Skin of body (tissue), 2 donors: ENCODE results near the gene MCU. TPM values are rescaled to one million over a fixed set of nuclear protein-coding genes. Genes with fewer than 3 reads are reported as not detected.
"Not testable (repeated sequence)": the region's sequence is repeated elsewhere in the genome, so short reads cannot be mapped to it uniquely, and the experiment has no call there.

Experiments
- DNase-seq: peaks from one replicate; lab custom pipeline; 2025; lab: John Stamatoyannopoulos, UW
- total RNA-seq: library from RNA; depleted of rRNA; stranded (reverse); fragments of >200 nt; gene quantifications from one replicate; pipeline ENCODE4 v1.2.3, GENCODE V29; 2014

The MCU gene, protein sequence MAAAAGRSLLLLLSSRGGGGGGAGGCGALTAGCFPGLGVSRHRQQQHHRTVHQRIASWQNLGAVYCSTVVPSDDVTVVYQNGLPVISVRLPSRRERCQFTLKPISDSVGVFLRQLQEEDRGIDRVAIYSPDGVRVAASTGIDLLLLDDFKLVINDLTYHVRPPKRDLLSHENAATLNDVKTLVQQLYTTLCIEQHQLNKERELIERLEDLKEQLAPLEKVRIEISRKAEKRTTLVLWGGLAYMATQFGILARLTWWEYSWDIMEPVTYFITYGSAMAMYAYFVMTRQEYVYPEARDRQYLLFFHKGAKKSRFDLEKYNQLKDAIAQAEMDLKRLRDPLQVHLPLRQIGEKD
- 31.2 TPM for total RNA-seq

DNA sequence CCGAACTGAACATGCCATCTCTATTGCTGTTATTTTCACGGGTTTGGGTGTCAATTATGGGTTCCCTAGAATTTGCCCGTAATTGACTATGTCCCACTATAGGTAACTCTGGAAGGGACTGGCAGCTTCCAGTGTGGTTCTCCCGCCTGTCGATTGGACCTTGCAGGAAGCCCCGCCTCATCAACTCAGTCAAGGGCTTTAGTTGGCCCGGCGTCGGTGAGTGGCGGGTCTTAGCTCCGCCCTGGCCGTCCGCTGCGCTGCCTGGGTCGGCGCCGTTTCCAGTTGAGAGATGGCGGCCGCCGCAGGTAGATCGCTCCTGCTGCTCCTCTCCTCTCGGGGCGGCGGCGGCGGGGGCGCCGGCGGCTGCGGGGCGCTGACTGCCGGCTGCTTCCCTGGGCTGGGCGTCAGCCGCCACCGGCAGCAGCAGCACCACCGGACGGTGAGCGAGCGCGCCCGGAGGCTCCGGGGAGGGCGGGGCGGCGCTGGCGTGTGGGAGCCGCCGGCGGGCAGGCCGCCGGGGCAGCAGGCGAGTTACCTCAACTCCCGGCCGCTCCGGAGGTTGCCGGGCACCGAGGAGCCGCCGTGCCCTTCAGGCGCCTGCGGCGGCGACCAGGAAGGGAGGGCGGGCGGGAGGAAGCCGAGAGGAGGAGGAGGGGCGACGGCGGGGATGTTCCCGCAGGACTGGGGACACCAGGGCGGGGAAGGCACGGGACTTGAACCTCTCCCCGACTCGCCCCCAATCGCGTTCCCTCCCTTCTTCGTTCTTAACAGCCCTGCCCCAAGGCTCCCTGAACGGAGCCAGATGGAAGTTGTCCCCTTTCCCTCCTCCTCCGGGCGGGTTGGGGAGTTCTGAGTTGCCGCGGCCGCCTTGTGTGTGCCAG lies at the start of gene MCU:
Gene MCU (plus strand): TSS at position 281 of the 881 bp plus-strand sequence. CDS start 9 bp downstream, at position 290.
- DNase-seq, result peak; percentile 92

DNA sequence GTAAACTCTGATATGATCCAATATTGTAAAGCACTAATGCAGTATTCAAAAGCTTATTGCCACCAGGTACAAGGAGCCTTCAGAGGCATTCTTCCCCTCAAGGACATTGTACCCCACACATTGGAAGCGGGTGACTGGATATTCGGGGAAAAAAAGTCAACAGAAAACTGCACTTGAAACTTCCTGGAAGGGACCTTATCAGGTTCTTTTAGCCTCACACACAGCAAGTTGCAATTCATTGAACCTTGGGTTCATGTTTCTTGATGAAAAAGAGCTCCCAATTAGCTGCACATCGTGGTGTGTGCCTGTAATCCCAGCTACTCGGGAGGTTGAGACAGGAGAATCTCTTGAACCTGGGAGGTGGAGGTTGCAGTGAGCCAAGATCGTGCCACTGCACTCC lies 49.6 kb upstream of the MCU start:
- no peak for DNase-seq

DNA sequence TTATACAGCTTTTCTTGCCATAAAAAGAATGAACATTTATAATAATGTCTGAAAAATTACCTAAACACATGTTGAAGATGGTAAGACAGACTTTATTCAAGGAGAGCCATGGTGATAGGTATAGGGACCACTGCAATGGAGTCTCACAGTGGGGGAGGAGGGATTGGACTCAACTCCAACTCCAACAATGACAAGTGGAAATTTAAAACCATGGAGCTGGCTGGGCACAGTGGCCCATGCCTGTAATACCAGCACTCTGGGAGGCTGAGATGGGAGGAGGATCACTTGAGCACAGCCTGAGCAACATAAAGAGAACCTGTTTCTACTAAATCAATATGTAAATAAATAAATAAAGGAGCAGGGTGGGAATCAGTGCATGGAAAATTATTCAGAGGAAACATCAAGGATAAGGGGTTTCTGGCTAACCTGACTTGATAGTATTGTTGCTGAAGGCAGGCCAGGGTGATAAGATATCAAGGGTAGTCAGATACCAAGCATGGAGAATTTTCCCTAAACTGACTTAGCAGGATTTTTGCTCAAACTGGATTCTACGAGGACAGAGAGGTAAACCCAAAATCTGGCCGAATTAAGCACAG lies 46.6 kb upstream of the MCU start:
- DNase-seq, result no peak

DNA sequence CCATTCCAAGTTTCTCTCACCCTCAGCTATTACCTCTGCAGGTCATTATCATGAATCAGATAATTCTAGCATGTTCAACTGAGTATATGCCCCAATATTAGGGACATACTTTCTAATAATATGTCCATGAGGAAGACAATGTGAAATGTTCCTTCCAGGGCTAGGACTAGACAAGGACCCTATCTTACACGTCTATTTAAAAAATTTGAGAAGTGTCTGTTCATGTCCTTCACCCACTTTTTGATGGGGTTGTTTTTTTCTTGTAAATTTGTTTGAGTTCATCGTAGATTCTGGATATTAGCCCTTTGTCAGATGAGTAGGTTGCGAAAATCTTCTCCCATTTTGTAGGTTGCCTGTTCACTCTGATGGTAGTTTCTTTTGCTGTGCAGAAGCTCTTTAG lies 45.0 kb upstream of the MCU start:
- DNase-seq, result not testable (repeated sequence)

DNA sequence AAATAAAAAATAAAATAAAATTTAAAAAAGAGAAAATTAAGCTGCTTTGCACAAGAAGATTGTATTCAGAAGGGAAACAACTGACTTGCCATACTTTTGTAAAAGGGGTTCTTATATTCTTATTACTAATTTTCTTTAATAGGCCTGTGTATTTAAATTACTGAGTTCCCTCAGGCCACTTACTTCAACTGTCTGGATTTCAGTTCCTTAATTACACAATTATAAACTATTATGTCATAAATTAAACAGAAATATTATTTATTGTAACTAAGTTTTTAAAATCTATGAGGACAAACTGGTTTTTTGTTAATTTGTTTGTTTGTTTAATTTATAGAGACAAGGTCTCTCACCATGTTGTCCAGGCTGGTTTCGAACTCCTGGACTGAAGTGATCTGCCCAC lies 43.6 kb upstream of the MCU start:
- DNase-seq, result no peak

DNA sequence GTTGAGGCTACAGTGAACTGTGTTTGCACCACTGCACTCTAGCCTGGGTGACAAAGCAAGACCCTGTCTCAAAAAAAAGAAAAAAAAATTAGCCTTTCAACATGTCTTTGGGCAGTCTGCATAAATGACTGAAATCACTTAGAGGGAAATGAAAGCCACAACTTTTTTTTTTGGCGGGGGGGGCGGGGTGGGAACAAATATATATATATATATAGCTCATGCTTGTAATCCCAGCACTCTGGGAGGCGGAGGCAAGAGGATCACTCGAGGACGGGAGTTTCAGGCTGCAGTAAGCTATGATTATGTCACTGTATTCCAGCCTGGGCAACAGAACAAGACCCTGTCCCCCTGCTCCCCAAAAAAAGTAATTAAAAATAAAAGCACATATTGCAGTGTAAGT lies 42.7 kb upstream of the MCU start:
- DNase-seq, result no peak

DNA sequence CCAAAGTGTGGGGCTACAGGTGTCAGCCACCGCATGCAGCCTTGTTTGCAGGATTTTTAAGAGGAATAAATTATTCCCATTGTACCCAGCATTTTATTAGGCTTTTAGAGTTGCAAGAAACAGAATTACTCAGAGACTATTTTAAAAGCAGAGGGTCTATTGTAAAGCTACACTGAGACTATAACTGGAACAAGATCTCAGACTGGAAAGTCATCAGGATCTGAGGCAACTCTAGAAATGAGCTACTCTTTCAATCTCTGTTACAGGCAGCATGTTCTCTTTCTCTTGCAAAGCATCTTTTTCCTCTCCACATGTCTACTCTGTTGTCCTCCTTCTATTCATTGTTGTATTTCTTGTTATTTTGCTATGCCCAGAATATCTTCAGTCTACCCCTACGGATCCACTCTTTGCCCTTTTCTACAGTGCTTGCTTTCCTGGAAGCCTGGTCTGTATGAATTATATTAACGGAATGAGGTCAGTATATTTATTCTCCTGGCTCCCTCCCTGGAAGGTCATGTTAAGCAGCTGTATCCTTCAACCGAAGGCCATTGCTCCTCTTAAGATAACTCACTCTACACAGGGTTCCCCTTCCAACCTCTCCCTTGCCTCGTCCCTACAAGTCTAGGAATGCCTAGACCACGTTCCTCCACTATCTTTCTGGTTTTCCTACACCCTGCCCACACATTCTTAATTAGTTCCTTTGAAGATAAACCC lies 38.4 kb upstream of the MCU start:
- no peak for DNase-seq

DNA sequence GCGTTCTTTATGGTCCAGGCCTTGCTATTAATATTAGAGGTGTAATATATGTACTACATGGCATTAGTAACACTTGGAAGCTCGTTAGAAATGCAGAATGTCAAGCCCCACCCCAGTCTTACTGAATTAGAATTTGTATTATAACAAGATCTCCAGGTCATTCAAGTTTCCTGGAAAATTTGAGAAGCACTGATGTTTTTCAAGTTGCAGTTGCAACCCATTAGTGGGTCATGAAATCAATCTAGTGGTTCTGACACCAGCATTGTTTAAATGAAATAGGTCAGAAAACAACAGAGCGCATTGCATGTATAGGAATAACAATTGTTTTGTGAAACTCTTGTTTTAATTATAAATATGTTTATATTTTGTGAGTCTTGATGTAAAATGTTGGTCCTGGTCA lies 37.2 kb upstream of the MCU start:
- DNase-seq, result no peak

DNA sequence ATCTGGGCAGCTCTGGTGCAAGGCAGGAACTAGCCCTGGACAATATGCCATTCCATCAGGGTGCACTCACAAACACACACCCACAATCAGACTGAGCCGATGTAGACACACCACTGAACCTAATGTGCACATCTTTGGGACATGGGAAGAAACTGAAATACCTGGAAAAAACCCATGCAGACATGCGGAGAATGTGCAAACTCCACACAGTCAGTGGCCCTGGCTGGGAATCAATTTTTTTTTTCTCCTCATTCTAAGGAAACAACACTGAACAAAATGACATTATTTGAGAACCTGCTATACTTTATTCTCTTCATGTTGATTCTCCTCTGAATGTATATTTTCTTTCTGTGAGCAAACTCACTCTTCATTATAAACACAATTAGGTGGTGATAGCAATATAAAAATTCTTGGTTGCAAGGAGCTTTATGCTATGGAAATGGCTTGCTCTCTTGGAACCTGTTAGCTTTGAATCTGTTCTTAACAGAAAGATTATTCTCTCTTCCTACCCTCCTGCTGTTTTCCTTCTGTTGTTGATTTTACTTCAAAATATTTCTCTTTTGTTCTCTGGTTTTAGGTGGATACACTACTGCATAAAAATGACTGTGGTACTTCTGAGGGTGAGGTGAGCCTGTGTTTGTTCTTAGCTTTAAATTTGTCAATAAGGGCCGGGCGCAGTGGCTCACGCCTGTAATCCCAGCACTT lies 33.1 kb upstream of the MCU start:
- no peak for DNase-seq

DNA sequence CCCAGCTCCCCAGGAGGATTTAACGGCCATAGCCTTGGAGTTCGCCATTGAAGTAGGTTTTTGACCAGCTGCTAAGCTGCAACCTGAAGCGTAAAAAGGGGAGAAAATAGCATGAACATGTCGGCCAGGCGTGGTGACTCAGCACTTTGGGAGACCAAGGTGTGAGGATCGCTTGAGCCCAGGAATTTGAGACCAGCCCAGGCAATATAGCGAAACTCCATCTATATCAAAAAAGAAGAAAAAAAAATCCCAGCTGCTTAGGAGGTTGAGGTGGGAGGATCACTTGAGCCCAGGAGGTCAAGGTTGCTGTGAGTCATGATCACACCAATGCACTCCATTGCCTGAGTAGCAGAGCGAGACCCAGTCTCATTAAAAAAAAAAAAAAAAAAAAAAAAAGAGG lies 32.2 kb upstream of the MCU start:
- DNase-seq, result no peak

DNA sequence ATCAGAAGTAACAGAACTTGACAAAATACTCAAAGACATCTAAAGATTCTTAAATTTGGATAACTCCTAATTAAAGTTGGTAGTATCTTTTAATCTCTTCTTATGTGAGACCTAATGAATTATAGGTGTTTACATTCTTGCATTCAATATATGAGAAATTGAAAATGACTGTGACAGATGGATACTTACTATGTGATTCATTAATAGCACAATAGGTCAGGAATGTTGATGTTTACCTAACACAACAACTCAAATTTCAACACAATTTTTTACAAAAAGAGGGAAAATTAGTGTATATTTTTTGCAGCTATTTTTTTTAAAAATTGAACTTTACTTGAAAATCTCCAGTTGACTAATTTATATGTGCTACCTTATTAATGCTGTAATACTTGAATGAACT lies 31.7 kb upstream of the MCU start:
- no peak for DNase-seq

DNA sequence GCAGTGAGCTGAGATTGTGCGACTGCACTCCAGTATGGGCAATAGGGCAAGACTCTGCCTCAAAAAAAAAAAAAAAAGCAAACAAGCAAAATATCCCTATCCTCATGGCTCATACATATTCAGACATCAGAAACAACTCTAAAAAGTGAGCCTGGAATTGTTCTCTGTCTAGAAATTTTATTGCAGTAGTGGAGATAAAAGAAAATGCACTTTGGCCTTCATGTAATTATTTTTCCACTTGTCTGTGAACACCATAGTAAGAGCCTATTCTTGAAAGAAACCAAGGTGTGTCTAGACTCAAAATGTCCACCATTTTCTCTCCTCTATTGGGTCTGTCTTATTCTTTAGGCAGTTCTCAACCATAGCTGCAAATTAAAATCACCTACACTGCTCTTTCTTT lies 30.5 kb upstream of the MCU start:
- no peak for DNase-seq

DNA sequence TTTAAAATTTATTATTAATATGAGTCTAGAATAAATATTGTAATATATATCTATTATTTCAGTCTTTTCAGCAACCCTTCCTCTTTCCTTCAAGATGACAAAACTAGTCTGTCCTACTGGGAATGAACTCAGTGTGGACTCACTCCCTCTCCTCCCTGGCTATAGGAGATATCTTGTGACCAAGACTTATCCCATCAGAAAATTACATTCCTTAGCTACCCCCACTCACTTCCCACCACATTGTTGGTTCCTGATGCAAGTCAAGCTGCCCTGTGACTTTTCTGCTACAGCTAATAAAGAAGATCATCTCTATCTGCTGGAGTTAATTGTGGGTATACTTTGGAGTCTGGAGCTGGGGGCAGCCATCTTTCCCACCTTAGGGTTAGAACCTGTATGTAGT lies 28.0 kb upstream of the MCU start:
- no peak for DNase-seq

DNA sequence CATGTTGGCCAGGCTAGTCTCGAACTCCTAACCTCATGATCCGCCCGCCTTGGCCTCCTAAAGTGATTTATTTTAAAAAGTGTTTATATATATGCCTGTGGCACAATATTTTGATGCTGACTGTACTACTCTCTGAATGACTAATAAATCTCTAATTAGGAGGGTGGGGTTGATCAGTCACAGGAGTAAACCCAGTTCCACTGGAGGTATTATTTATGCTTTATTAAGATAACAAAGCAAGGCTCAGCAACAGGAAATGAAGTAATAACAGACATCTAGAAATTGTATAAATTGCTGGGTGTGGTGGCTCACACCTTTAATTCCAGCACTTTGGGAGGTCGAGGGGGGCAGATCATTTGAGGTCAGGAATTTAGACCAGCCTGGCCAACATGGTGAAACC lies 26.0 kb upstream of the MCU start:
- no peak for DNase-seq

DNA sequence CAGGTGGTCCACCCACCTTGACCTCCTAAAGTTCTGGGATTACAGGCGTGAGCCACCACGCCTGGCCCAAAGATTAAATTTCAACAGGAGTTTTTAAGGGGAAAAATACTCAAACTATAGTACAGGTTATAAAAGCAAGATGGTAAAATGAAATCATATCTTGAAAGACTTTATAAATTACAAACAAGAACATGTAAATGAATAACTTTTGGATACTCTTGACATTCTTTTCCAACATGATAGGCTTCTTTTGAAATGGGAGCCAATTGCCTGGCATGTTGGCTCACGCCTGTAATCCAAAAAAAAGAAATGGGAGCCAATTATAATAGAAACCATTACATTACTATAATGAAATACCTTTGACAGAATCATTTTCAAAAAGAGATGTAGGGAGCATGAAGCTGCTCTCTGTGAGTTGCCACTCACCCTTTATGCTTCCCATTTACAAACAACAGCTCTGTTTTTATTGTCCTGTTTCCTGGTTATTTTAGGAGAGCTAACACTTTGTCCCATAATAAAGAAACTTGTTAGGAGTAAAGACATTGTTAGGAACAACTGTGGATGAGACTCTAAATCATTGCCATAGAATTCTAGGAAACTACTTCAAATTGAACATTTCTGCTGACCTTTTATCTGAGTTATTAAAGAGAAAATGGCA lies 24.6 kb upstream of the MCU start:
- no peak for DNase-seq

DNA sequence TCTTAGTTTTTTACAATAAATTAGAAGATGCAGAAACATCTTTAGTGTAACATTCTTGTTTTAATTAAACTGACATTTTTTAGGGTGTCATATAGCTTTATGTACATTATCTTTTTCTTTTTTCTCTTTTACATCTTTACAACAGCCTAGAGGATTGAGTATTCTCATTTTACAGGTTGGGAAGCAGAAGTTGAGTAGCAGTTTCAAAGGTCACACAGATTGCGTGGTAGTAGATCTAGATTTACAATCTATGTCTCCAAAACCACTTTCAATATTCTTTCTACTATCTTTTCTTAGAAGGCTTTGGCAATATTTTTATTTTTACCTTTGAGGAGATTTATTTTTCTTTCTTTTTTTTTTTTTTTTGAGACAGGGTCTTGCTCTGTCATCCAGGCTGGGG lies 18.7 kb upstream of the MCU start:
- DNase-seq, result no peak

DNA sequence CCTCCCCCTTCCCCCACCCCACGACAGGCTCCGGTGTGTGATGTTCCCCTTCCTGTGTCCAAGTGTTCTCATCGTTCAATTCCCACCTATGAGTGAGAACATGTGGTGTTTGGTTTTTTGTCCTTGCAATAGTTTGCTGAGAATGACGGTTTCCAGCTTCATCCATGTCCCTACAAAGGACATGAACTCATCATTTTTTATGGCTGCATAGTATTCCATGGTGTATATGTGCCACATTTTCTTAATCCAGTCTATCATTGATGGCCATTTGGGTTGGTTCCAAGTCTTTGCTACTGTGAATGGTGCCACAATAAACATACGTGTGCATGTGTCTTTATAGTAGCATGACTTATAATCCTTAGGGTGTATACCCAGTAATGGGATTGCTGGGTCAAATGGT lies 17.8 kb upstream of the MCU start:
- not testable (repeated sequence) for DNase-seq

DNA sequence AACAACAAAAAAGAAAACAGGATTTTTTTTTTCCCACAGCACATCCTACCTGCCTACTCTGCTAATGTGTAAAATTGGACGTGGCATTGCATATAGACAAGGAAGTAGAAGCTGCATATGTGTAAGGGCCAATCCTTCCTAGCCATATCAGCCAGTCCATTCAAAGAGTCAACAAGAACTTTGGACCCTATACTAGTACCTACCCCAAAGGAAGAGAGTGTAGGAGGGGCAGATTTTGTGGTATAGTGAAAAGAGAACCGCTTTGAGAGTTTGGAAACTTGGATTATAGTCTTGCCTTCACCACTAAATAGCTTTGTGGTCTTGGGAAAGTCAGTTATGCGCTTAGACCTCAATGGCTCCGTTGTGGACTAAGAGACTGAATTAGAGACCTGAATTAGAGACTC lies 12.1 kb upstream of the MCU start:
- DNase-seq, result no peak

DNA sequence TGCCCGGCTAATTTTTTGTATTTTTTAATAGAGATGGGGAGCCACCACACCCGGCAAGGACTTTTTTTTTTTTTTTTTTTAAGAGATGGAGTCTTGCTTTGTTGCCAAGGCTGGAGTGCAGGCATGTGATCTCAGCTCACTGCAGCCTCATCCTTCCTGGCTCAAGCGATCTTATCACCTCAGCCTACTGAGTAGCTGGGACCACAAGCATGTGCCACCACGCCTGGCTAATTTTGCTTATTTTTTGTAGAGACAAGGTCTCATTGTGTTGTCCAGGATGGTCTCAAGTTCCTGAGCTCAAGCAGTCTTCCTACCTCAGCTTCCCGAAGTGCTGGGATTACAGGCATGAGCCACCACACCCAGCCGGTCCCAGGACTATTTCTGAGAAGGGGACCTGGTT lies 9.3 kb upstream of the MCU start:
- DNase-seq, result no peak

DNA sequence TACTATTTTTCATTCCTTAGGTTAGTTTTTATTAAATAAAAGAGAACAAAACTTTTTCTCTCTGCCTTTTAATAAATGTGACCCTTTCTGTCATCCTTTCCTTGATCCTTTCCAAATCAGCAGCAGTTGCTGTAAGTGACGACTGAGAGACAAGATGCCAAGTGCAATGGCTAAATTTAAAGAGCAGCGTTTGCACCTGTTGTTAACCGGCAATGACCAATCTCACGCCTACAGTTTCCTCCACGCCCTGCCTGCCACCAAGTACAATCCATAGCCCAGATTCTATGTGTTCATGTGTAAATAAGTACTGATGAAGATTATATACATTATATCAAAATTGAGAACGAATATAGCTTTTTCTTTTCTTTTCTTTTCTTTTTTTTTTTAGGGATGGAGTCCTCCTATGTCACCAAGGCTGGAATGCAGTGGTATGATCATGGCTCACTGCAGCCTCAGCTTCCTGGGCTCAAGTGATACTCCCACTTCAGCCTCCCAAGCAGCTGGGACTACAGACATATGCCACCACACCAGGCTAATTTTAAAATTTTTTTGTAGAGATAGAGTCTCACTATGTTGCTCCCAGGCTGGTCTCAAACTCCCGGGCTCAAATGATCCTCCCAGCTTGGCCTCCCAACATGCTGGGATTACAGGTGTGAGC lies 6.5 kb upstream of the MCU start:
- DNase-seq, result no peak
